HepG2 (cell line): ENCODE results near the gene SGPP2. TPM values are rescaled to one million over a fixed set of nuclear protein-coding genes. Genes with fewer than 3 reads are reported as not detected.
A peak's percentile ranks its signal among the peaks of the same experiment; 100 is the strongest.

Source experiments
- AGO2 ChIP-seq: fragments of 200-400 bp; formaldehyde crosslinking; optimal IDR thresholded peaks from 2 replicates; pipeline ENCODE3; 2017; ENCODE audit warnings: mild to moderate bottlenecking, low read depth, low read length, moderate library complexity
- ETV6 ChIP-seq: sonication (generic); formaldehyde crosslinking; conservative IDR thresholded peaks from 2 replicates; pipeline ENCODE4 v1.4.0; 2020; ENCODE audit warnings: missing genetic modification reagents
- FIP1L1 ChIP-seq: fragments of 200-400 bp; formaldehyde crosslinking; IDR thresholded peaks from 2 replicates; pipeline ENCODE4 v1.6.1; 2018; ENCODE audit warnings: low read depth, mild to moderate bottlenecking, low read length, moderate library complexity, borderline replicate concordance; ENCODE audit not compliant: insufficient read depth
- IRF9 ChIP-seq: sonication (generic); formaldehyde crosslinking; IDR thresholded peaks from 2 replicates; pipeline ENCODE4 v1.8.0; 2022; ENCODE audit warnings: missing genetic modification reagents, mild to moderate bottlenecking, borderline replicate concordance
- JUN ChIP-seq: sonication (generic); formaldehyde crosslinking; IDR thresholded peaks from 2 replicates; pipeline ENCODE4 v1.4.0; 2020; ENCODE audit warnings: mild to moderate bottlenecking, missing genetic modification reagents
- KLF16 ChIP-seq, 2 experiments: sonication (generic) in 1 of 2; formaldehyde crosslinking in 1 of 2; IDR thresholded peaks; 2 replicates each; pipeline versions ENCODE4 v1.6.1 to v1.8.0; 2016 to 2023; ENCODE audit warnings: missing genetic modification reagents in 2 of 2, missing compliant biosample characterization in 1 of 2
- NCOA2 ChIP-seq: sonication (generic); formaldehyde crosslinking; IDR thresholded peaks from 2 replicates; pipeline ENCODE4 v1.8.0; 2022; ENCODE audit warnings: inconsistent platforms
- RARA ChIP-seq: IDR thresholded peaks from 2 replicates; pipeline ENCODE4 v1.6.1; 2016; ENCODE audit warnings: missing genetic modification reagents, missing compliant biosample characterization
- SMARCC2 ChIP-seq: fragments of 450-650 bp; IDR thresholded peaks from 2 replicates; pipeline ENCODE4 v1.6.1; 2017; ENCODE audit warnings: antibody characterized with exemption, mild to moderate bottlenecking
- TCF7 ChIP-seq: sonication (generic); IDR thresholded peaks from 2 replicates; pipeline ENCODE4 v1.6.1; 2016; ENCODE audit warnings: antibody characterized with exemption, low read depth
- ZNF749 ChIP-seq: sonication (generic); formaldehyde crosslinking; IDR thresholded peaks from 2 replicates; pipeline ENCODE4 v1.8.0; 2022; ENCODE audit warnings: mild to moderate bottlenecking, missing genetic modification reagents, moderate library complexity, borderline replicate concordance
- ZNF761 ChIP-seq: sonication (generic); formaldehyde crosslinking; conservative IDR thresholded peaks from 2 replicates; pipeline ENCODE4 v1.4.0; 2020; ENCODE audit warnings: mild to moderate bottlenecking, missing genetic modification reagents
- ZNF766 ChIP-seq: sonication (generic); formaldehyde crosslinking; IDR thresholded peaks from 2 replicates; pipeline ENCODE4 v1.5.0; 2020; ENCODE audit warnings: missing genetic modification reagents, borderline replicate concordance
- polyA plus RNA-seq, 8 experiments: library from polyadenylated mRNA; depleted of rRNA in 3 of 8; stranded (reverse) in 7 of 8; unstranded in 1 of 8; fragments of >200 nt; fragmentation: Illumina TruSeq in 4 of 8; extraction: Trizol in 4 of 8; gene quantifications; 2 replicates each; pipeline versions ENCODE4 v1.2.1 to v1.2.3, GENCODE V29; 2011 to 2016; ENCODE audit warnings: low read depth in 4 of 8, missing spikeins in 1 of 8, mixed read lengths in 1 of 8; ENCODE audit not compliant: insufficient read depth in 1 of 8
- total RNA-seq, 5 experiments: library from RNA; depleted of rRNA; stranded (reverse); fragments of >200 nt; fragmentation: Illumina TruSeq; extraction: Trizol; gene quantifications; 2 replicates each; pipeline ENCODE4 v1.2.3, GENCODE V29; 2016; ENCODE audit warnings: low read depth in 1 of 5
- TF ChIP-seq, protein P1 (sequence below): sonication (generic); formaldehyde crosslinking; IDR thresholded peaks from 2 replicates; pipeline ENCODE4 v1.4.0; 2020; ENCODE audit warnings: mild to moderate bottlenecking, missing genetic modification reagents
- TF ChIP-seq, protein P2 (sequence below): sonication (generic); formaldehyde crosslinking; IDR thresholded peaks from 2 replicates; pipeline ENCODE4 v1.4.0; 2020; ENCODE audit warnings: mild to moderate bottlenecking, missing genetic modification reagents

The SGPP2 gene
- total and polyA plus RNA-seq, 2 of the 13 experiments (the other 11 are each of a cell fraction or from before 2014, with no cell fraction given): not detected

GRCh38 chr2:222572751-222573174 is 148.4 kb downstream of the SGPP2 start (continued):
- TF ChIP-seq, protein P1, sequence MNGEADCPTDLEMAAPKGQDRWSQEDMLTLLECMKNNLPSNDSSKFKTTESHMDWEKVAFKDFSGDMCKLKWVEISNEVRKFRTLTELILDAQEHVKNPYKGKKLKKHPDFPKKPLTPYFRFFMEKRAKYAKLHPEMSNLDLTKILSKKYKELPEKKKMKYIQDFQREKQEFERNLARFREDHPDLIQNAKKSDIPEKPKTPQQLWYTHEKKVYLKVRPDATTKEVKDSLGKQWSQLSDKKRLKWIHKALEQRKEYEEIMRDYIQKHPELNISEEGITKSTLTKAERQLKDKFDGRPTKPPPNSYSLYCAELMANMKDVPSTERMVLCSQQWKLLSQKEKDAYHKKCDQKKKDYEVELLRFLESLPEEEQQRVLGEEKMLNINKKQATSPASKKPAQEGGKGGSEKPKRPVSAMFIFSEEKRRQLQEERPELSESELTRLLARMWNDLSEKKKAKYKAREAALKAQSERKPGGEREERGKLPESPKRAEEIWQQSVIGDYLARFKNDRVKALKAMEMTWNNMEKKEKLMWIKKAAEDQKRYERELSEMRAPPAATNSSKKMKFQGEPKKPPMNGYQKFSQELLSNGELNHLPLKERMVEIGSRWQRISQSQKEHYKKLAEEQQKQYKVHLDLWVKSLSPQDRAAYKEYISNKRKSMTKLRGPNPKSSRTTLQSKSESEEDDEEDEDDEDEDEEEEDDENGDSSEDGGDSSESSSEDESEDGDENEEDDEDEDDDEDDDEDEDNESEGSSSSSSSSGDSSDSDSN (CRISPR knock-in tag): no peak
- TF ChIP-seq SMARCC2 (no peak), ETV6 (no peak), IRF9 (no peak), FIP1L1 (no peak), ZNF766 (no peak), KLF16 (CRISPR knock-in tag; IDR thresholded peaks at IDR 0.05) (no peak), JUN (CRISPR knock-in tag) (no peak), TCF7 (peak; percentile 45; the same call in 1 of the 2 replicates), ZNF749 (no peak), AGO2 (no peak), NCOA2 (CRISPR knock-in tag) (no peak), RARA (CRISPR knock-in tag) (0 out of 2 replicates have a peak, but pooled peaks have one; percentile 21), ZNF761 (CRISPR knock-in tag) (no peak)
- TF ChIP-seq, protein P2, sequence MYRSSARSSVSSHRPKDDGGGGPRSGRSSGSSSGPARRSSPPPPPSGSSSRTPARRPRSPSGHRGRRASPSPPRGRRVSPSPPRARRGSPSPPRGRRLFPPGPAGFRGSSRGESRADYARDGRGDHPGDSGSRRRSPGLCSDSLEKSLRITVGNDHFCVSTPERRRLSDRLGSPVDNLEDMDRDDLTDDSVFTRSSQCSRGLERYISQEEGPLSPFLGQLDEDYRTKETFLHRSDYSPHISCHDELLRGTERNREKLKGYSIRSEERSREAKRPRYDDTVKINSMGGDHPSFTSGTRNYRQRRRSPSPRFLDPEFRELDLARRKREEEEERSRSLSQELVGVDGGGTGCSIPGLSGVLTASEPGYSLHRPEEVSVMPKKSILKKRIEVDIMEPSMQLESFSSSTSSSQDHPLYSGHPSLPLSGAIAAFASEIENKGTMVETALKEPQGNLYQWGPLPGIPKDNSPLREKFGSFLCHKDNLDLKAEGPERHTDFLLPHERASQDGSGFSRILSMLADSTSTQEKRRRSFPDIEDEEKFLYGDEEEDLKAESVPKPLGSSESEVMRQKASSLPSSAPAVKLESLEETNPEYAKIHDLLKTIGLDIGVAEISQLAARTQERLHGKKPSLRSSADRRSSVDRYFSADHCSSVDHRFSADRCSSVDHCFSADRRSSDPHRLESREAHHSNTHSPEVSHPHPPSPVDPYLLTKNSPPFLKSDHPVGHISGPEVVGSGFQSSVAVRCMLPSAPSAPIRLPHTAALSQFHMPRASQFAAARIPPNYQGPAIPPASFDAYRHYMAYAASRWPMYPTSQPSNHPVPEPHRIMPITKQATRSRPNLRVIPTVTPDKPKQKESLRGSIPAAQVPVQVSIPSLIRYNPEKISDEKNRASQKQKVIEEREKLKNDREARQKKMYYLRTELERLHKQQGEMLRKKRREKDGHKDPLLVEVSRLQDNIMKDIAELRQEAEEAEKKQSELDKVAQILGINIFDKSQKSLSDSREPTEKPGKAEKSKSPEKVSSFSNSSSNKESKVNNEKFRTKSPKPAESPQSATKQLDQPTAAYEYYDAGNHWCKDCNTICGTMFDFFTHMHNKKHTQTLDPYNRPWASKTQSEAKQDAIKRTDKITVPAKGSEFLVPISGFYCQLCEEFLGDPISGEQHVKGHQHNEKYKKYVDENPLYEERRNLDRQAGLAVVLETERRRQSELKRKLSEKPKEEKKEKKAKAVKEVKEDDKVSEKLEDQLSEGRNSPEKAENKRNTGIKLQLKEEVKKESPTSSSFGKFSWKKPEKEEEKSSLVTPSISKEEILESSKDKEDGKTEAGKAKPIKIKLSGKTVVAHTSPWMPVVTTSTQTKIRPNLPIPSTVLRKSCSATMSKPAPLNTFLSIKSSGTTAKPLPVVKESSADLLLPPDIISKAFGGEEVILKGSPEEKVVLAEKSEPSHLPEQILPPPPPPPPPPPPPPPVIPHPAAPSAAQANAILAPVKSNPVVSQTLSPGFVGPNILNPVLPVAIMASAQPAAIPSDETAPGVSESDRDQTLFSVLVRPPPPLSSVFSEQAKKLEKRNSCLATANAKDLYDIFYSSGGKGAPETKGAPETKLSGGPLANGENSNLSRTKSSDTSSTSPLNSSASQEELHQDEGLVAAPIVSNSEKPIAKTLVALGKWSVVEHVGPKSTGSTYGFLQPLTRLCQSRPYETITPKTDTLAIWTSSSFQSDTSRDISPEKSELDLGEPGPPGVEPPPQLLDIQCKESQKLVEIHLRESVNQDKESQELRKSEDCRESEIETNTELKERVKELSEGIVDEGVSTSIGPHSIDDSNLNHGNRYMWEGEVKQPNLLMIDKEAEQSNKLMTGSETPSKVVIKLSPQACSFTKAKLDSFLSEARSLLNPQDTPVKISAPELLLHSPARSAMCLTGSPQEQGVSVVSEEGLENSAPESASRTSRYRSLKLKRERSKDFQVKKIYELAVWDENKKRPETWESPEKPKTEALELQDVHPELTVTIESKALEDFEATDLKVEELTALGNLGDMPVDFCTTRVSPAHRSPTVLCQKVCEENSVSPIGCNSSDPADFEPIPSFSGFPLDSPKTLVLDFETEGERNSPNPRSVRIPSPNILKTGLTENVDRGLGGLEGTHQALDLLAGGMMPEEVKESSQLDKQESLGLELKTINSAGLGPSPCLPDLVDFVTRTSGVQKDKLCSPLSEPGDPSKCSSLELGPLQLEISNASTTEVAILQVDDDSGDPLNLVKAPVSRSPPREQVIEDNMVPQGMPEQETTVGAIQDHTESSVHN (CRISPR knock-in tag): no peak
